Transverse colon (tissue), 4 donors: ENCODE data around the gene DHRSX. TPM values are rescaled to one million over a fixed set of nuclear protein-coding genes. Genes with fewer than 3 reads are reported as not detected.
A peak's percentile ranks its signal among the peaks of the same experiment; 100 is the strongest.
"Not testable (repeated sequence)": the region's sequence is repeated elsewhere in the genome, so short reads cannot be mapped to it uniquely, and the experiment has no call there.

Source experiments
- DNase-seq: peaks from one replicate; pipeline ENCODE4 v3.0.0-alpha.2; 2019
- H3K27ac ChIP-seq, 4 donors: fragments of 200-600 bp; sonication (generic); 2 replicates each; pipeline ENCODE4 v1.5.1; 2016 to 2018; ENCODE audit warnings: inconsistent platforms in 4 of 4
- H3K27me3 ChIP-seq: fragments of 200-600 bp; sonication (generic); 2 replicates; pipeline ENCODE4 v1.5.1; 2017; ENCODE audit warnings: inconsistent platforms
- H3K36me3 ChIP-seq, 4 donors: fragments of 200-600 bp; sonication (generic); 2 replicates each; pipeline ENCODE4 v1.5.1; 2017 to 2019; ENCODE audit warnings: inconsistent platforms in 4 of 4
- H3K4me1 ChIP-seq, 4 donors: fragments of 200-600 bp; sonication (generic); 2 replicates each; pipeline ENCODE4 v1.5.1; 2017 to 2020; ENCODE audit warnings: inconsistent platforms in 4 of 4
- H3K4me3 ChIP-seq, 4 donors: fragments of 200-600 bp; sonication (generic); 1 replicate in 1 of 4; 2 replicates in 3 of 4; pipeline versions ENCODE4 v1.5.1 to v1.6.1; 2017 to 2019; ENCODE audit warnings: inconsistent platforms in 4 of 4
- H3K9me3 ChIP-seq, 2 donors: fragments of 200-600 bp; sonication (generic); 2 replicates each; pipeline ENCODE4 v1.5.1; 2017 to 2019; ENCODE audit warnings: inconsistent platforms in 2 of 2
- EP300 ChIP-seq: sonication (generic); formaldehyde crosslinking; IDR thresholded peaks from one replicate; pipeline ENCODE4 v1.6.1; 2017; ENCODE audit warnings: antibody characterized with exemption, low read depth
- POLR2A ChIP-seq: fragments of 450-650 bp; IDR thresholded peaks from one replicate; pipeline ENCODE4 v1.6.1; 2016; ENCODE audit warnings: antibody characterized with exemption, mild to moderate bottlenecking, moderate library complexity
- POLR2AphosphoS5 ChIP-seq, 3 donors: sonication (generic); formaldehyde crosslinking; IDR thresholded peaks; one replicate each; pipeline ENCODE4 v1.6.1; 2016; ENCODE audit warnings: antibody characterized with exemption in 3 of 3
- WGBS, 2 donors: methylation state at CpG; one replicate each; pipeline ENCODE4 v1.1.5; 2018; ENCODE audit warnings: low coverage in 1 of 2; 5-methylcytosine and 5-hydroxymethylcytosine counted together
- in situ Hi-C, 4 donors: fragments of 200-750 bp; cut with MboI; loops; one replicate each; pipeline versions ENCODE4 v1.15.0 to v1.15.1; 2017; ENCODE audit warnings: low sequenced_read_pairs in 3 of 4, low pct_ligation_motif_present in 1 of 4, low pct_unique_long_range_greater_than_20kb in 1 of 4
- intact Hi-C: fragments of 100-400 bp; cut with DNase I; formaldehyde crosslinking; loops from one replicate; pipeline ENCODE4 v1.15.1; 2023; ENCODE audit warnings: low total_unique reads
- total RNA-seq, 4 donors: library from RNA; depleted of rRNA; stranded (reverse); fragments of >200 nt; gene quantifications; one replicate each; pipeline ENCODE4 v1.1.0, GENCODE V29; 2016
- TF ChIP-seq, protein P1 (sequence below), 5 experiments: fragments of 200-600 bp in 3 of 5; fragments of 450-650 bp in 2 of 5; sonication (generic) in 3 of 5; IDR thresholded peaks; 1 replicate in 2 of 5; 2 replicates in 3 of 5; pipeline ENCODE4 v1.5.1; 2016 to 2017; ENCODE audit warnings: antibody characterized with exemption in 5 of 5, inconsistent platforms in 3 of 5, mild to moderate bottlenecking in 2 of 5, moderate library complexity in 1 of 5

Gene DHRSX
- total RNA-seq, 4 donors from 2014 or later, result 27.9 to 39.9 (median 33.9) TPM

DNA sequence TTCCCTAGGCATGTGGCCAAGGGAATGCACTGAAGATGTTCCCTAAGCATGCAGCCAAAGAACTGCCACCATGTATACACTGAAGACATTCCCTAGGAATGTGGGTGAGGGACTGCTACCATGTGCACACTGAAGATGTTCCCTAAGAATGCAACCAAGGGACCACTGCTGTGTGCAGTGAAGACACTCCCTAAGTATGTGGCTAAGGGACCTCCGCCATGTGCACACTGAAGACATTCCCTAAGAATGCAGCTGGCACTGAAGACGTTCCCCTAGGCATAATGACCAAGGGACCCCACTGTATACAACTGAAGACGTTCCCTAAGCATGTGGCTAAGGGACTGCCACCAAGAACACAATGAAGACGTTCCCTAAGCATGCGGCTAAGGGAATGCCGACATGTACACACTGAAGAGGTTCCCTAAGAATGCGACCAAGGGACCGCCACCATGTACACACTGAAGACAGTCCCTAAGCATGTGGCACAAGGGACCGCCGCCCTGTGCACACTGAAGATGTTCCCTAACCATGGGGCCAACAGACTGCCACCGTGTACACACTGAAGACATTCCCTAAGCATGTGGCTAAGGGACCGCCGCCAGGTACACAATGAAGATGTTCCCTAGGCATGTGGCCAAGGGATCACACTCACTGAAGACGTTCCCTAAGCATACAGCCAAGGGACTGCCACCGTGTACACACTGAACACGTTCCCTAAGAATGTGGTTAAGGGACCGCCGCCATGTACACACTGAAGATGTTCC lies 25.6 kb downstream of the DHRSX start:
- H3K4me3 ChIP-seq, result no peak overlapping the region
- H3K27me3 ChIP-seq, result no peaks in the 10 kb centered on the region
- in situ Hi-C loops, result no loop called here
- no peaks in the 10 kb centered on the region for H3K36me3 ChIP-seq
- WGBS, 2 donors, result 91% methylated on average over 17 of the region's 18 CpGs; no CpG with 5 or more reads in 1 of the 2 donors
- TF ChIP-seq EP300 (no peak), POLR2A (no peak), POLR2AphosphoS5 (IDR thresholded peaks at IDR 0.05) (no peak)
- TF ChIP-seq, protein P1, sequence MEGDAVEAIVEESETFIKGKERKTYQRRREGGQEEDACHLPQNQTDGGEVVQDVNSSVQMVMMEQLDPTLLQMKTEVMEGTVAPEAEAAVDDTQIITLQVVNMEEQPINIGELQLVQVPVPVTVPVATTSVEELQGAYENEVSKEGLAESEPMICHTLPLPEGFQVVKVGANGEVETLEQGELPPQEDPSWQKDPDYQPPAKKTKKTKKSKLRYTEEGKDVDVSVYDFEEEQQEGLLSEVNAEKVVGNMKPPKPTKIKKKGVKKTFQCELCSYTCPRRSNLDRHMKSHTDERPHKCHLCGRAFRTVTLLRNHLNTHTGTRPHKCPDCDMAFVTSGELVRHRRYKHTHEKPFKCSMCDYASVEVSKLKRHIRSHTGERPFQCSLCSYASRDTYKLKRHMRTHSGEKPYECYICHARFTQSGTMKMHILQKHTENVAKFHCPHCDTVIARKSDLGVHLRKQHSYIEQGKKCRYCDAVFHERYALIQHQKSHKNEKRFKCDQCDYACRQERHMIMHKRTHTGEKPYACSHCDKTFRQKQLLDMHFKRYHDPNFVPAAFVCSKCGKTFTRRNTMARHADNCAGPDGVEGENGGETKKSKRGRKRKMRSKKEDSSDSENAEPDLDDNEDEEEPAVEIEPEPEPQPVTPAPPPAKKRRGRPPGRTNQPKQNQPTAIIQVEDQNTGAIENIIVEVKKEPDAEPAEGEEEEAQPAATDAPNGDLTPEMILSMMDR (IDR thresholded peaks at IDR 0.05), result no peak
- intact Hi-C loops, result no loop called here
- peaks cover 0 to 21% (median 3%) of the 10 kb centered on the region in 4 donors for H3K4me1 ChIP-seq
- no peak overlapping the region for H3K27ac ChIP-seq
- H3K9me3 ChIP-seq, result no peaks in the 10 kb centered on the region
- no peak for DNase-seq

DNA sequence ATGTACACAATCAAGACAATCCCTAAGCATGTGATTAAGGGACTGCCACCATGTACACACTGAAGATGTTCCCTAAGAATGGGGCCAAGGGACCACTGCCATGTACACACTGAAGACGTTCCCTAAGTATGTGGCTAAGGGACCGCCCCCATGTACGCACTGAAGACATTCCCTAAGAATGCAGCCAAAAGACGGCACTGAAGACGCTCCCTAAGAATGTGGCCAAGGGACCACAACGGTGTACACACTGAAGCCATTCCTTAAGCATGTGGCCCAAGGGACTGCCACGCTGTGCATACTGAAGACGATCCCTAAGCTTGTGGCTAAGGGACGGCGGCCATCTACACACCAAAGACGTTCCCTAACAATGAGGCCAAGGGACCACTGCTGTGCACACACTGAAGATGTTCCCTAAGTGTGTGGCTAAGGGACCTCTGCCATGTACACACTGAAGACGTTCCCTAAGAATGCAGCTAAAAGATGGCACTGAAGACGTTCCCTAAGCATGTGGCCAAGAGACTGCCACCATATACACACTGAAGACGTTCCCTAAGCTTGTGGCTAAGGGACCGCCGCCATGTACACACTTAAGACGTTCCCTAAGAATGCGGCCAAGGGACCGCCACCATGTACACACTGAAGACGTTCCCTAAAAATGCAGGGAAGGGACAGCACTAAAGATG lies 26.4 kb downstream of the DHRSX start:
- Histone ChIP-seq H3K27me3 (no peaks in the 10 kb centered on the region), H3K27ac (no peak overlapping the region), H3K4me3 (no peak overlapping the region), H3K9me3 (no peaks in the 10 kb centered on the region), H3K36me3 (no peaks in the 10 kb centered on the region), H3K4me1 (peaks cover 0 to 21% (median 3%) of the 10 kb centered on the region in 4 donors)
- intact Hi-C loops, result no loop called here
- in situ Hi-C loops, result no loop called here
- DNase-seq, result no peak
- WGBS, 2 donors, result 76 to 89% methylated on average over 7 to 20 of the region's 20 CpGs
- TF ChIP-seq EP300, result no peak
- no peak for TF ChIP-seq POLR2A
- TF ChIP-seq, protein P1 (IDR thresholded peaks at IDR 0.05), result no peak
- no peak for TF ChIP-seq POLR2AphosphoS5 (IDR thresholded peaks at IDR 0.05)

DNA sequence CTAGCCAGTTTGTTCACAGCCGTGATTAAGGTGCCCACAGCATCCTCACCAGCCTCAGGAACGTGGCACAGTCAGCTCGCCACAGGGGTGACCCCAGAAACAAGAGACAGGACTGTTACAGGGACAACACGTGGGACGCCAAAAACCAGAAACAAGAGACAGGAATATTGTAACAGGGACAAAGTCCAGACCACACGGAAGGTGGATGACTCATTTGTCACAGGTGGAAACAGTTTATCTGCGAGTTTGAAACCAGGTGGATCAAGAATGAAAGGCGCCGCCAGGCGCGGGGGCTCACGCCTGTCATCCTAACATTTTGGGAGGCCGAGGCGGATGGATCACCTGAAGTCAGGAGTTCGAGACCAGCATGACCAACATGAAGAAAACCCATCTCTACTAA lies 27.7 kb downstream of the DHRSX start:
- Histone ChIP-seq H3K27ac (peak overlapping the region in 3 of 4 donors; percentile 6 to 40 (median 30)), H3K4me1 (peaks cover 0 to 21% (median 3%) of the 10 kb centered on the region in 4 donors)
- DNase-seq, H3K36me3 ChIP-seq, H3K4me3 ChIP-seq, H3K27me3 ChIP-seq, H3K9me3 ChIP-seq, in situ Hi-C loops, intact Hi-C loops: not testable (repeated sequence)
- 59 to 60% methylated on average over 1 to 15 of the region's 15 CpGs for WGBS, 2 donors

DNA sequence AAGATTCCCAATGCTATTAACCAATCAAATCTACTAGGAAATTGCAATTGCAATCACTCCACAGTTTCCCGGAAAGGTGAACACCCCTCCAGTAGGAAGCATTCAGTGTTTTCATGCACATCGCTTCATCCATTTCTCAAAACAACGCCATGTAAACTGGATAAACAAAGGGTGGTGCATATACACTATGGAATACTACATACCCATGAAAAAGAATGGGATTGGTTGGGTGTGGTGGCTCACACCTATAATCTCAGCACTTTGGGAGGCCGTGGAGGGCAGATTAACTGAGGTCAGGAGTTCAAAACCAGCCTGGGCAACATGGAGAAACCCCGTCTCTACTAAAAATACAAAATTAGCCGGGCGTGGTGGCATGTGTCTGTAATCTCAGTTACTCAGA lies 29.1 kb downstream of the DHRSX start:
- Histone ChIP-seq H3K4me1 (peaks cover 0 to 16% (median 3%) of the 10 kb centered on the region in 4 donors), H3K4me3 (no peak overlapping the region), H3K27ac (no peak overlapping the region), H3K27me3 (no peaks in the 10 kb centered on the region), H3K36me3 (no peaks in the 10 kb centered on the region), H3K9me3 (no peaks in the 10 kb centered on the region)
- 90 to 100% methylated on average over 1 to 7 of the region's 7 CpGs for WGBS, 2 donors
- DNase-seq, result no peak
- in situ Hi-C loops, result no loop called here
- intact Hi-C loops, result no loop called here
- TF ChIP-seq POLR2A, result no peak
- no peak for TF ChIP-seq POLR2AphosphoS5 (IDR thresholded peaks at IDR 0.05)
- TF ChIP-seq EP300, result no peak
- TF ChIP-seq, protein P1 (IDR thresholded peaks at IDR 0.05), result no peak

DNA sequence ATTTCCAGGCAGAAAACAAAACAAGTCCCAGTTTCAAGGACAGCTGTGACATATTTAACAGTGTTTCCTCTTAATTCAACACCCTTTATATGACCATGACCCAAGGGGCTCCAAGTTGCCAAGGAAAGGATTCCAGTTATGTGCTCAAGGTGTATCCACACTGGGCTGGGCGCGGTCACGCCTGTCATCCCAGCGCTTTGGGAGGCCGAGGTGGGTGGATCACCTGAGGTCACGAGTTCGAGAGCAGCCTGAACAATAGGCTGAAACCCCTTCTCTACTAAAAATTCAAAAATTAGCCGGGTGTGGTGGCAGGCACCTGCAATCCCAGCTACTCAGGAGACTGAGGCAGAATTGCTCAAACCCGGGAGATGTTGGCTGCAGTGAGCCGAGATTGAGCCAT lies 29.6 kb downstream of the DHRSX start:
- in situ Hi-C loops, H3K4me3 ChIP-seq, H3K36me3 ChIP-seq, H3K27me3 ChIP-seq, H3K9me3 ChIP-seq, intact Hi-C loops, H3K27ac ChIP-seq, DNase-seq: not testable (repeated sequence)
- WGBS, 2 donors, result 97 to 100% methylated on average over 3 to 10 of the region's 10 CpGs
- peaks cover 0 to 16% (median 3%) of the 10 kb centered on the region in 4 donors for H3K4me1 ChIP-seq

DNA sequence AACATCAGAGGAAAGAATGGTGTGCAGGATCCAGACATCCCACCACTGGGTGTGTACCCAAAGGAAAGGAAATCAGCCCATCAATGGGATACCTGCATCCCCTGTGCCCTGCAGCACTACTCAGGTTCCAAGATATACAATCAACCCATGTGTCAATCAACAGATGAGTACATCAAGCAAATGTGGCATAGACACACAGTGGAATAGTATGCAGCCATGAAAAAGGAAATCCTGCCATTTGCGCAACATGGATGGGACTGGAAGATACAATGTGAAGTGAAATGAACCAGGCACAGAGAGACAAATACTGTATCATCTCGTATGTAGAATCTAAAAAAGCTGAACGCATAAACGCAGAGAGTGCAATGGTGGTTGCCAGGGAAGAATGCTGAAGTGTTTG lies 30.9 kb downstream of the DHRSX start:
- peaks cover 0 to 16% (median 3%) of the 10 kb centered on the region in 4 donors for H3K4me1 ChIP-seq
- intact Hi-C loops, H3K36me3 ChIP-seq, in situ Hi-C loops, H3K4me3 ChIP-seq, H3K9me3 ChIP-seq, DNase-seq, H3K27me3 ChIP-seq, H3K27ac ChIP-seq: not testable (repeated sequence)
- 95 to 100% methylated on average over 1 to 4 of the region's 4 CpGs for WGBS, 2 donors
